ENCODE data around the gene NKAIN4. TPM values are rescaled to one million over a fixed set of nuclear protein-coding genes. Genes with fewer than 3 reads are reported as not detected.

NKAIN4 gene
- total RNA-seq, result not detected in 2 replicates

GRCh38 chr20:63254232-63254605 lies at the start of gene NKAIN4:
NKAIN4 (minus strand) TSS chr20:63254463; CDS start chr20:63254450, 13 bp downstream.

GRCh38 chr20:63292904-63293303 lies 38.6 kb upstream of the NKAIN4 start, which contains the start of gene COL20A1:
COL20A1 (plus strand) TSS chr20:63293186; CDS start chr20:63295108, 1,922 bp downstream.

GRCh38 chr20:63272105-63273058 lies 18.1 kb upstream of the NKAIN4 start, which contains the start of gene ARFGAP1:
ARFGAP1 (plus strand) TSS chr20:63272813; CDS start chr20:63275581, 2,768 bp downstream.

GRCh38 chr20:63235399-63235983 lies 18.8 kb downstream of the NKAIN4 start, which contains the start of gene BIRC7:
BIRC7 (plus strand) TSS chr20:63235905; CDS start chr20:63236097, 192 bp downstream.

GRCh38 chr20:63216041-63216848 lies 38.0 kb downstream of the NKAIN4 start, which contains the start of gene YTHDF1:
YTHDF1 (minus strand) TSS chr20:63216131; CDS start chr20:63215892, 239 bp downstream.

Other genes with a start within 250 kb of the NKAIN4 start
- gene BHLHE23, start 247.5 kb downstream of the NKAIN4 start, total RNA-seq, result not detected in 2 replicates
- 16.5 and 19.3 TPM in 2 replicates for gene YTHDF1, start 38.3 kb downstream of the NKAIN4 start, total RNA-seq
- gene BIRC7, start 18.6 kb downstream of the NKAIN4 start, total RNA-seq, result not detected in 2 replicates
- gene ARFGAP1, start 18.4 kb upstream of the NKAIN4 start, total RNA-seq, result 97.7 and 106 TPM in 2 replicates
- under 0.01 TPM in 1 of 2 replicates, not detected in the other for gene COL20A1, start 38.7 kb upstream of the NKAIN4 start, total RNA-seq
- not detected in 2 replicates for gene CHRNA4, start 106.9 kb upstream of the NKAIN4 start, total RNA-seq
- gene KCNQ2, start 218.2 kb upstream of the NKAIN4 start, total RNA-seq, result not detected in 2 replicates
- 0.33 and 1.9 TPM in 2 replicates for gene EEF1A2, start 244.6 kb upstream of the NKAIN4 start, total RNA-seq

Measured in uterine smooth muscle cell (primary cell).